Left renal cortex interstitium (tissue), 4 donors: ENCODE measurements around the gene DSTN. TPM values are rescaled to one million over a fixed set of nuclear protein-coding genes. Genes with fewer than 3 reads are reported as not detected.

Experiments
- DNase-seq, 4 donors: peaks; one replicate each; pipeline ENCODE4 v3.0.0-alpha.2; 2013; ENCODE audit warnings: low read depth in 4 of 4, low spot score in 2 of 4, missing footprints in 1 of 4
- polyA plus RNA-seq, 4 donors: library from polyadenylated mRNA; unstranded; fragments of 120-200 nt; gene quantifications; one replicate each; pipeline ENCODE4 v1.2.1, GENCODE V29; 2013; ENCODE audit not compliant: insufficient read length in 4 of 4

The DSTN gene
- 100 to 1,000 TPM; 319 to 426 (median 377) TPM for polyA plus RNA-seq

GRCh38 chr20:17569616-17570346 is at the start of gene DSTN:
TSS of gene DSTN (plus strand) at chr20:17570075. CDS start at chr20:17570209, 134 bp downstream.
- peak; percentile 70 to 86 (median 82) for DNase-seq

GRCh38 chr20:17520583-17520982 is 49.3 kb upstream of the DSTN start:
- DNase-seq: no peak

- no peak for DNase-seq
Measured at GRCh38 chr20:17522528-17522927, 47.3 kb upstream of the DSTN start.

- no peak for DNase-seq
Measured at GRCh38 chr20:17523326-17523725, 46.5 kb upstream of the DSTN start.

- no peak for DNase-seq
Measured at GRCh38 chr20:17524560-17524959, 45.3 kb upstream of the DSTN start.

GRCh38 chr20:17525132-17525531 is 44.7 kb upstream of the DSTN start:
- DNase-seq: no peak

- DNase-seq: no peak
Measured at GRCh38 chr20:17525650-17526049, 44.2 kb upstream of the DSTN start.

- DNase-seq: no peak
Measured at GRCh38 chr20:17529586-17529985, 40.3 kb upstream of the DSTN start.

- no peak for DNase-seq
Measured at GRCh38 chr20:17530153-17530552, 39.7 kb upstream of the DSTN start.

GRCh38 chr20:17530716-17531664 is 38.9 kb upstream of the DSTN start, which contains the start of gene BFSP1:
TSS of gene BFSP1 (minus strand) at chr20:17531379. CDS start at chr20:17531329, 50 bp downstream.
- DNase-seq: peak in 2 of 4 donors; percentile 29 to 55

- no peak for DNase-seq
Measured at GRCh38 chr20:17531665-17532025, 38.2 kb upstream of the DSTN start.

GRCh38 chr20:17533396-17533795 is 36.5 kb upstream of the DSTN start:
- DNase-seq: no peak

GRCh38 chr20:17534077-17534476 is 35.8 kb upstream of the DSTN start:
- no peak for DNase-seq

GRCh38 chr20:17536944-17537444 is 32.9 kb upstream of the DSTN start:
- DNase-seq: peak in 2 of 4 donors; percentile 59 to 70

- DNase-seq: no peak
Measured at GRCh38 chr20:17537959-17538358, 31.9 kb upstream of the DSTN start.

GRCh38 chr20:17538517-17539170 is 31.2 kb upstream of the DSTN start:
- no peak for DNase-seq

GRCh38 chr20:17541596-17541995 is 28.3 kb upstream of the DSTN start:
- DNase-seq: no peak

GRCh38 chr20:17541996-17542395 is 27.9 kb upstream of the DSTN start:
- DNase-seq: no peak

GRCh38 chr20:17542481-17542880 is 27.4 kb upstream of the DSTN start:
- no peak for DNase-seq

GRCh38 chr20:17542993-17543412 is 26.9 kb upstream of the DSTN start:
- DNase-seq: peak in 2 of 4 donors; percentile 50 to 68
